Transverse colon (tissue), 3 donors: ENCODE measurements around the gene DEFB108B.
A peak's percentile ranks its signal among the peaks of the same experiment; 100 is the strongest.
"Not testable (repeated sequence)": the region's sequence is repeated elsewhere in the genome, so short reads cannot be mapped to it uniquely, and the experiment has no call there.

Experiments used
- CTCF ChIP-seq, 5 experiments: fragments of 200-600 bp in 3 of 5; fragments of 450-650 bp in 2 of 5; sonication (generic) in 3 of 5; IDR thresholded peaks; 1 replicate in 2 of 5; 2 replicates in 3 of 5; pipeline ENCODE4 v1.5.1; 2016 to 2017; ENCODE audit warnings: antibody characterized with exemption in 5 of 5, inconsistent platforms in 3 of 5, mild to moderate bottlenecking in 2 of 5, moderate library complexity in 1 of 5
- POLR2A ChIP-seq: fragments of 450-650 bp; IDR thresholded peaks from one replicate; pipeline ENCODE4 v1.6.1; 2016; ENCODE audit warnings: antibody characterized with exemption, mild to moderate bottlenecking, moderate library complexity

GRCh38 chr11:71786848-71787097 lies 46.2 kb upstream of the DEFB108B start:
- TF ChIP-seq POLR2A, result peak; percentile 8
- not testable (repeated sequence) for TF ChIP-seq CTCF (IDR thresholded peaks at IDR 0.05)
